Pons (tissue), 1 donor: ENCODE measurements around the gene TWIST2.

Experiments used
- DNase-seq: peaks from one replicate; pipeline ENCODE4 v3.0.0-alpha.2; 2016; ENCODE audit warnings: low spot score

TWIST2 gene

DNA sequence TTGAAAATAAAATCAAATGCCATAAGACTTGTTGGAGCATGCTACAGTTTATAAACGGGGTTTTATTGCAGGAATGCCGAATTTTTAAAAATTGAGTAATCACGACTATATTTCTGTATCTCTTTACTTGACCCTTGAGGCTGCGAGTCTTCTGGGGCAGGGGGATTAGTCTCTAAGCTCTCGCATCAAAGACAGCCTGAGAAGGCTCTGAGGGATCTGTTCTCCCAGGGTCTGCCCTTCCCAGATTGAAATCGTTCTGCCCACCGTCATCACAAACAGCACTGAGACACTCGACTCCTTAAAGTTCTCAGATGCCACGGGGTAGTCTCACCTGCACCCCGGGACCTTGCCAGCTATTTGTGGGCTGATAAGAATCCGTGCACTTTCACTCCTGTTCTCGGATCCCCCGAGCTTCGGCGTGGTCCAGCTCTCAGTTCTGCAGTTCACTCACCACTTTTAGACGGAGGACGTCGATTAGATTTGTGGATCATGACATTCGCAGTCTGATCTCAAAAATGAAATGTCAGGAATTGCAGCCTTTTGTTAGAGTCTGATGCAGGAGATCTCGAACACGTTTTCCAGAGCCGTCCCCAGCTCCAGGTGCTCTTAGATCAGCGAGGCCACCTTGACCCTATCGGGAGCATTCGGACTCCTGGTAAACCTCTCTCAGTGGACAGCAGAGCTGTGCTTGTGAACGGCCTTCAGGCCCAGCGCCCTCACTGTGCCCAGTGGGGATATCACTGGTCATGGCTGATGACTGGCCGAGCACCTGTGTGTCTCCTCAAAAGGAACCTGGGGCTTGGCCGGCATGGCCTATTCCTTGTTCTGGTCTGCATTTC lies 43.0 kb downstream of the TWIST2 start:
- DNase-seq, result no peak

DNA sequence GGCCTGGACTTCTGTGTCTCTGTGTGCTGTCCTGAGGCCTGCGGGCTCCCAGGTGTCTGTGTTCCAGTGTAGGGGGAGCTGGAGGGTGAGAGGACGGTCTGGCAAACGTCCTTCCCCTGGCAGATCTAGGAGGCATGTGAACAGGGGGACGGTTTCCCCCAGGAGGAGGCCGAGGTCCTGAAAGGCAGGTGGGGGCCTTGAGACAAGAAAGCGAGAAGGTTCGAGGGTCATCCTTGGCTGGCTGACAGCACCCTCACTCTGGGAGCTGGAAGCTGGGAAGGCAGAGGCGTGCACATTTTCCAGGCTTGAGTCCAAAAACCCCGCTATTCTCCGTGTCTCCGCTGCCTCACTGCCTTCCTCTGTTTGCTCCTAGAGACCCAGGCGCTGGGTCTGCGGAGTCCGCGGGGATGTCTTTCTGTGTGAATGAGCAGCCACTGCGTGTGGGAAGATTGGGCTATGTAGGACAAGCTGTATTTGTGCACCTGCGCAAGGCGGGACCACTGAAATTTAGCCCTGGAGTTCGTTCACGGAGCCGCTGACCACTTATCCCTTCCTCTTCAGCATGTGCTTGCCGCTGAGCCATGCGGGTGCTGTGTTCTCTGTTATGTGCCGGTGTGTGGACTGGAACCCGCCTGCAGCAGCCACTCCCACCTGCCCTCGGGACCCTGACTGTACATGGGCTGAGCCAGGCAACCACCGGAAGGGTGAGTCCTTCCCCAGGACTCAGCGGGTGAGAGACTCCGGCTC lies 43.7 kb downstream of the TWIST2 start:
- no peak for DNase-seq

DNA sequence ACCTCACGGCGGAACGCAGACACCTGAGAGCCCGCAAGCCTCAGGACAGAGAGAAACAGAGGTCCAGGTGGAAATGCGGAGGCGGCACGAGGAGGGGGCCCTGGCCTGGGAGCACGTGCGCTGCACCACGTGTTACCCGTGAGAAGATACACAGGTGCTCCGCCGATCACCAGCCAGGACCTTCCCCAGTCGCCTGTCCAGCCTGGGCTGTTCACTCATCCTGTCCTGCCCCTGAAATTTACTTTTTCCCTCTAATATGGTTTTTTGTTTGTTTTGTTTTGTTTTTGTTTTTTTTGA lies 44.3 kb downstream of the TWIST2 start:
- no peak for DNase-seq

DNA sequence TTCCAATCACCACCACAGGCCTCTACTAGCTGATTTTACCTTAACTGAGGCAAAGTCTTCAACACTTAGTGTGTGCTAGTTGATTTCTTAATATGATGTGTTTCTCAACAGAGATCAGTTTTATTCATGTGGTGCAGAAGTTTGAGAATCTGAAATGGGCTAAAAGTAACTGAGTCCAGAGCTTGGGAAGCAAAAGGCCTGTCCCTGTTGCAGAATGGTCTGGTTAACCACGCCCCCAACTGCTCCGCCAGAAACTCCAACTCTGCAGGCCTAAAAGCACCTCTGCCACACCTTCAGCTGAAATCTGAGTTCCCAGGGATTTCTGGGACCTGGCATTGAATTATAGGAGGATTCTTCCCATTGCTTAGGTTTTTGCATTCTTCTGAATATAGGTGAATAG lies 44.9 kb downstream of the TWIST2 start:
- no peak for DNase-seq

DNA sequence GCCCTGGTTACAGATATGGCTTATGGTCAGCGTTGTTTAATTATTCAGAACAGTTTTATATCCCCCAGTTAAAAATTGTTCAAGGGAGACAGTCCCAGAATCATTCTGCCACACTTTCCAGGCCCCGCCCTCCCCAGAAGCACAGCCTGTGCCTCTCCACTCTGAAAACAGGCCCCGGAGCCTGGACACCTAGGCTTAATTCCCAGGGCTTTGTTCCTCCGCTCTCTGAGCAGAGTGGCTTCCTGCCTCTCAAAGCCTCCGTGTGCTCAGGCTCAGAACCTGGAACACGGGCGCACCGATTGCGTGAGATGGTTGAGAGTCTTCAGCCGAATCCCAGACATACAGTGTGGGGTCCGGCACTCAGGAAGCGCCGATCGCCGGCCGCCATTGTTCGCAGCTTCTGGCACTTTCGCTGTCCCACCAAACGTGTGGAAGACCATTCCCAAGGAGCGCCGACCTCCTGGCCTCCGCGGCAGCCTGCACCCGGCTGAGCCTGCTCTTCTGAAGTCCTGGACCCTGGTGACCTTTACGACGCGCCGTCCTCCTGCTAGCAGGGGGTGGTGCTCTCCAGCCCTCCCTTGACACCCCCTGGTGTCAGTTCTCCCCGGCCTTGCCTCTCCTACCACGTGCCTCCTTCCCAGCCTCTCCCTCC lies 45.6 kb downstream of the TWIST2 start:
- no peak for DNase-seq

DNA sequence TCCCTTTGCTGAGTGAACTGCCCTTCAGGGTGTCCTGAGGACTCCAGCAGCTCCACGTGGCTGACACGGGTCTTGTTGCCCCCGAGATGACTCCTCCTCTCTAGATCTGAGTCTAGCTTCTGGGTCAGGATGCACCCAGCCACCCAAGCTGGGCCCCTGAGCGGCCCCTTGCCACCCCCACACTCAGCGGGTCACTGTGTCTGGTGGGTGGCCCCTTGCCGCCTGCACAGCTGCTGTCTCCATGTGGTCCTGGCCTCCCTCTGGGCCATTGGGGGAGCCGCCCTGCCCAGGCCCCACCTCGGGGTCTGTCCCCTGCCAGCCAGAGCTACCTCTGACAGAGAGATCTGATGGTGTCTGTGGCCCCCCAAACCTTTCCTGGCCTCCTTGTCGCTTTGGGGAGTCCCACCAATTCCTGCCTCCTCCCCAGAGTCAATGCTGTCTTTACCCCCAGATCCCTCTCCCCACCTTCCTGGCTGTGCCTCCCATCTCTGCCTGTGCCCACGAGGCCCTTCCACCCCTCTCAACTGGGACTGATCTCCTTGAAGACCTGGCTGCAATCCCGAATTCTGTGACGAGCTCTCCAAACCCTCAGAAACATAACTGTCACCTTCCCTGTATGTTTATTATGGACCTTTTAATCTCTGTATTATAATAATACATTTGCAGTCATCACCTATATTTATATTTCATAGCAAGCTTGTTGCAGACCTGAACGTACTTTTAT lies 46.5 kb downstream of the TWIST2 start:
- DNase-seq, result no peak

DNA sequence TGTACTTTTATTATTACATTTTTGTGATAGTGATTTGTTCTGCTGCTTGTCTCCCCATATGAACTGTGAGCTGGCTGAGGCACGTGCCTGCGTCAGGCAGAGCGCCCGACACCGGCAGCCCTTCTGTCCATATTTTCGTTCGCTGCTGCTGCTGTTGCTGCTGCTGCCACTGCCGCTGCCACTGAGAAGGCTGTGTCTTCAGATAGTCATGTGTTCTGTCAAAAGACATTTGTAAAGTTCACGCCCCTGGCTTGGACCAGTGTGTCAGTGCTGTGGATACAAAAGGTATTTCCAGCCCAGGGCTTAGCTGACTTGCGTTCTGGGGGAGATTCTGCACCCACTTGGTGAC lies 47.0 kb downstream of the TWIST2 start:
- no peak for DNase-seq

DNA sequence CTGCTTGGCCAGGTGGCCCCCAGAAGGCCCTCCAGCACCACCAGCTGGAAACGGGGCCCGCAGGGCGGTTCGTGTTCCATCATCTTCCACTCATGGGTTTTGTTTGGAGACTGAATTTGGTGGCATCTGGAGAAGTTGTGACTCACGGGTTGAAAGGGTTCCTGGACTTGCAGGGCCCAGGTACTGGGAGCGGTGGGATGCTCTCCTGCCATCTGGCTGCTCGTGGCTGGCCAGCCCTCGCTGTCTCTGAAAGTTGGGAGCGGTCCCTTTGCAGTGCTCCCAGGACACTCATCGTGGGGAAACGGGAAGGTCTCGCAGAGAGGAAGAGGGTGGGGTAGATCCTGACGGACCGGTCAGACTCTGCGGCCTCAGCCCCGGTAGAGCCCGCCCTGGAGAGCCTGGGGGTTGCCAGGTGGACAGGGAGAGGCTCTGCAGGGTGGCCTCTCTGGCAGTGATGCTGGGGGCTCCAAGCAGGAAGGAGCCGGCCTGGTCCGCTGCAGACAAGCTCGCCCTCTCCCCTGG lies 47.5 kb downstream of the TWIST2 start:
- no peak for DNase-seq

DNA sequence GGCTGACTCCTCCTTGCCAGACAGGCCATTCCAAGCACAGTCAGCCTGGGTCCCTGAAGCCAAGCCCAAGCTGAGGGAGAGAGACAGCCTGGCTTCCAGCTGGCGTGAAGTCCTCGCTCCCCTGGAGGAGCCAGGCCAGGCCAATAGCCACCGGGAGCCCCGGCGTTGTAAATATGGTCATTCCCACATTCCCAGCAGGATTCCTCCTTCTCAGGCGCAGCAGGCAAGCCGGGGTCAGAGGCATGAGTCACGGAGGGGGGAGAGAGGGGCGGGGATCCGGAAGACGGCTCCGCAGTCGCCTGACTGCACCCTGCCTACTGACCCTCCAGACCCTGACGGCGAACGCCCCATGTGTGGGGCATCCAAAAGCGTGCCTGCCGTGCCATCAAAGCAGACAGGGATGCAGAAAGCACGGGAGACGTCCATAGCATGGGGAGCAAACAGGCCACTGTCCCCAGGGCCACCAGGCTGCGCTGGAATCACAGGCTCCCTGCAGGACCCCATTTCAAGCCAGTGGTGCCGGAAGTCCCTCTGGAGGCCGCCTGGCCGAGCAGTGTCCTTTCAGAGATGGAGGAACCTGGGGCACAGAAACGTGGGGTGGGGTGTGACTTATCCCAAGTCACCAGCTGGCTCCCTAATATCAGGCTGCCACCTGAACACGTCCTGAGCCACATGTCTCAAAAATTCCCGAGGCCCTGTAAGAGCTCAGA lies 48.2 kb downstream of the TWIST2 start:
- DNase-seq, result no peak

DNA sequence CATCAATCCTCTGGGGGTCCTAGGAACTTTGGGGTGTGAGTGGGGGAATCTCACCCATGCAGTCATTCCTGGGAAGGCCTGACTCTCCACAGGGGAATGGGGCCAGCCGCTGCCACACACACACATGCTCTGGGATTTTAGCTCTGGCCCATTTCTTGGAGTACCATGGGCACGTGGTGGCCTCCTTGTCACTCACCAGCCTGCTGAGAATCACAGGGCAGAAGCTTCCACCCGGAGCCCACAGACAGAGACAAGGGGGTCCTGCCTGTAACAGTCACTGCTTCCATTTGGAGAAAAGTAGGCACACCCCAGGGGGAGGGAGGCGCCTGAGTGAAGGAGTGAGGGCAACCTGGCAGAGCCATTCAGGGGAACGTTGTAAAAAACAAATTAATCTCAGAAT lies 48.8 kb downstream of the TWIST2 start:
- no peak for DNase-seq

DNA sequence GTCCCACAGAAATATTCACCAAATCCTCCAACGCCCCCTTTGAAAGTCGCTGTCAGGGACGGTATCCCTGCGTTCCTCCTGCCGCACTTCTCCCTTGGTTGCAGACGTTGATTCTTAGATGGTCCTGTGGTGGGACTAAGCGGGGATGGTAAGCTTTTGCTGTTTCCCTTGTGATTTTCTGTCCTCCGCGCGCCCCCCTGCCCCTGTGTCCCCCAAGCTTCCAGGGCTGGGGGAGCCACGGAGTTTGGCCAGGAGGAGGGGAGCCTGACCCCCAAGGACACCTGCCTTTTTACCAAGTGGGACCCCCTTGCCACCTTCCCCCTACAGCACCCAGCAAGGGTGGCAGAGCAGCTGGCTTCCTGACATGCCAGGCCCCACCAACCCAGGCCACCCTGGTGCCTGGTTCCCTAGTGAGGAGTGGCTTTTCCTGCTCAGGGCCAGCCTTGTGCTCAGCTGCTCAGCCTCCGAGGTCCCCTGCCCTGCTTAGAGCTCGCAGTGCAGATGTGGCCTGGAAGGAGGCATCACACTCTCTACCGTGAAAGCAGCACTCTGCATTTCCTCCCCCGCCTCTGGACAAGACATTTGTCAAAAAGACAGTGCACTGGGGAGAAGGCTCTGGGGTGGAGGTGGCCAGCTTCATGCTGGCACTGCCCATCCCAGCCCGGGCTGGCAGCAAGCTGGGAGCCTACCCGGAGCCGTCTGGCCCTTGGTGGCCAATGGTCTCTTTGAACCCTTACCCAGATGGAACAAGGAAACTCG lies 49.4 kb downstream of the TWIST2 start:
- no peak for DNase-seq

DNA sequence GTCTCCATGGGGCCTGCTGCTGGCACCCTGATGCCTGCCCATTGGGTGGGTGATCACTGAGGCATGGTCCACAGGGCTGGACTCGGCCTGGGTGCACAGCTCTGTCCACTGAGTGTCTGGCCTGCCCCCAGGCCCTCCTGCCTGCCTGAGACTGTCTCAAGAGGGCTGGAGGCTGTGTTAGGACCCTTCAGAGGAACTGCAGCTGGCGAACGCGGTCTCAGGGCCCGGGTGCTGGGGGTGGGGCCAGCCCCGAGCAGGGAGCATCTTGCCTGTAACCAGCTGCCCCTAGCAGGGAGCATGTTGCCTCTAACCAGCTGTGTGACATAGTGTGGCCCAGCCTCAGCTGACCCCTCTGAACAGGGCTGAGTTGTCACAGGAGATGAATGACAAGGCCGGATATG lies 50.0 kb downstream of the TWIST2 start:
- no peak for DNase-seq

DNA sequence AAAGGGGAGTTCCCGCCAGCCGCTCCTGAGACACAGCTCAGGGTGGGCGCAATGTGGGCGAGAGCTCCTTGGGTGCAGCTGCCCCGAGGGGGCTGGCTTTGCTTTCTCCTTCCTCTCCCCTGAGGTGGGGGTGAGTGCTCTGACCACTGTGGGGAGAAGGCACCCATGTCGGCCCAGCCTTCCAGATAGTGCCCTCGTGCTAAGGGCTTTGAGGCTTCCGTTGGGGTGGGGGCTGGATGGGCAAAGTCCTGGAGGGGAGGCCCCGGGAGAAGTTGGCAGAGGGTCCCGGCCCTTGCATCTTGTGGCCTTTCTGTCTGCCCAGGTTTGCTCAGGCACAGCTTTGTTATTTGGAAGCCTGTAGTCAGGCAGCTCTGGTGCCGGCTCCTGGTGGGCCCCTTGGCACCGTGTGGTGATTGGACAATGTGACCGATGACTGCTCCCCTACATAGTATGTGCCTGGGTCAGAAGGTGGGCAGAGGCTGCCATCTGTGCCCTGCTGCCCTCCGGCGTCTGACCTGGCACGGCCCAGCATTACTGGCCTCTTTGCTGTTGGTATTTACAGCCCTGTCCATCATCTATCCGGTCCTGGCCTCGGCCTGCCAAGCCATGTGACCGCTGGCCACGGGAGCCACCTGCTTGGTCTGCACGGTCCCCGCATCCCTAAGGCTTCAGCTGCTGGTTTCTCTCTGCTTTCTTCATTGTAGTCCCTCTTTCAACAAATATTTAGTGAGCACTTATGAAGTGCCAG lies 50.8 kb downstream of the TWIST2 start:
- DNase-seq, result no peak

DNA sequence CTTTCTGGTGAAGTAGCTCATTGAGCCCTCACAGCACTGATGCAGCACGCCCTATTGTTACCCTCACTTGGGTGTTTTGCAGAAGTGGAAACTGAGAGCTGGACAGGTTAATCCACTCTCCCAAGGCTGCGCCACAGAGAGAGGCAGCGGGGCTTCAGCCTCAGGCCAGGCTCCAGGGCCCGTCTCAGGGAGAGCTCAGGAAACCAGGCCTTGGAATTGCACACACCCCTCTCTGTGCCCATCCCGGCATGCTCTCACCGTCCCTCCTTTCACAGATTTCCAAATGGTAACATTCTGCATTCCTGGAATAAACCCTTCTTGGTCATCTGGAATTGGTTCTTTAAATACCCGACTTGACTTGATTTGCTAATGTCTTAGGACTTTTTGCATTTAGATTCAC lies 51.5 kb downstream of the TWIST2 start:
- no peak for DNase-seq

DNA sequence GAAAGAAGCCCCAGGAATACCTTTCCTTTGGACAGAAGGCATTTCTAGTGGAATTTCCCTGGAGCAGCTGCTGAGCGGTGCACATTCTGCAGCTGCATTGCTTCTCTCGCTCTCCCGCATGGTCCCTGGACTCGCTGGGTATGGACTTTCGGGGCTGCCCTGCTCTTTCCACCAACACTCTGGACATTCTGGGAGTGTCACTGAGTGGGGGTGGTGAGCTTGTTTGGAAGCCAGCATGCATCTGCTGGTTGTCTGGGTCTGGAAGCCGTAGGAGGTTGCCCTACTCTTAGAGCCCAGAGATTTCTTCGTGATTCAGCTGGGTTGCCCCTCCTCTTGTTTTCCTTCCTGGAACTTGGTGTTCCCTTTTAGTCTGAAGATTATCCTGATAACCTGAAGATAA lies 52.6 kb downstream of the TWIST2 start:
- DNase-seq, result no peak

DNA sequence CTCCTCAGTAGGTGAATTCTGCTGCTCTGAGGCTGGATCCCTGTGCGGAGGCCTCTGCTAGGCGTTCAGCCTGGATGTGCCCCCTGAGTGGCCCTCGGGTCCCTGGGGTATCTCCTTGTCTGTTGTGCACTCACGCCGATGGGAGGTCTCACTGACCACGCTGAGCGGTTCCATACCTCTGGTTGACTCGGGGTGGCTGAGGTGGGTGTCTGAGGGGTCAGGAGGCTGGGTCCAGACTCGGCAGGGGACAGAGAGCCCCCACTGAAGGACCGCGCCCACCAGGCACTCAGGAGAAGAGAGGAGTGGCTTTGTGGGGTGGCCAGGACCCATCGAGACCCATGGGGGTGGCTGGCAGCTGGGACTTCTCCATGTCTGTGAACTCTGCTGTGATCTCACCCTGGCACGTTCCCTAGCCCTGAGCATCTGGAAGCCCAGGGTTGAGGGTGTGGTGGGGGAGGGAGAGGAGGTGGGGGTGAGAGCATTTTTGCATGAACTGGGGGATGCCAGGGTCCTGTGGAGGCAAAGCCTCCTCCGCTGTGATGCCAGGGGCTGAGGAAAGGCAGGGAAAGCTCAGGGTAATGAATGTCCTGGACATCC lies 53.7 kb downstream of the TWIST2 start:
- no peak for DNase-seq

DNA sequence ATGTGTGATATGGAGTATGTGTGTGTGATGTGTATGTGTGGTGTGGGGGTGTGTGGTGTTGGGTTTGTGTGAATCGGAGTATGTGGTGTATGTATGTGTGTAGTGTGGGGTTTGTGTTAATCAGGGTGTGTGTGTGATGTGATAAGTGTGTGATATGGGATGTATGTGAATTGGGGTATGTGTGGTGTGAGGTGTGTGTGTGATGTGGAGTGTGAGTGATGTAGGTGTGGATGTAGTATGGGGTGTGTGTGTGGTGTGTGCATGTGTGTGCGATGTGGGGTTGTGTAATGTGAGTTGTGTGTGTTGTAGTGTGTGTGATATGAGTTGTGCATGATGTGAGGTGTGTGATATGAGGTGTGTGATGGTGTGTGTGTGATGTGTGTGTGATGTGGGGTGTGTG lies 54.4 kb downstream of the TWIST2 start:
- no peak for DNase-seq

DNA sequence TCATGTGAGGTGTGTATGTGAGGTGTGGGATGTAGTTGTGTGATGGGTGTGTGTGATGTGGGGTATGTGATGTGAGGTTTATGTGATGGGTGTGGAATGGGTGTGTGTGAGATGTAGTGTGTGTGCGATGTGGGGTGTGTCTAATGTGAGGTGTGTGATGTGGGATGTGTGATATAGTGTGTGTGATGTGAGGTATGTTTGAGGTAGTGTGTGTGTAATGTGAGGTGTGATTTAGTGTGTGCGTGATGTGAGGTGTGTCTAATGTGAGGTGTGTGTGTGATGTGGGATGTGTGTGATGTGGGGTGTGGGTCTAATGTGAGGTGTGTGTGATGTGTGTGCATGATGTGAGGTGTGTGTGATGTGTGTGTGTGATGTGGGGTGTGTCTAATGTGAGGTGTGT lies 55.3 kb downstream of the TWIST2 start:
- DNase-seq, result no peak

DNA sequence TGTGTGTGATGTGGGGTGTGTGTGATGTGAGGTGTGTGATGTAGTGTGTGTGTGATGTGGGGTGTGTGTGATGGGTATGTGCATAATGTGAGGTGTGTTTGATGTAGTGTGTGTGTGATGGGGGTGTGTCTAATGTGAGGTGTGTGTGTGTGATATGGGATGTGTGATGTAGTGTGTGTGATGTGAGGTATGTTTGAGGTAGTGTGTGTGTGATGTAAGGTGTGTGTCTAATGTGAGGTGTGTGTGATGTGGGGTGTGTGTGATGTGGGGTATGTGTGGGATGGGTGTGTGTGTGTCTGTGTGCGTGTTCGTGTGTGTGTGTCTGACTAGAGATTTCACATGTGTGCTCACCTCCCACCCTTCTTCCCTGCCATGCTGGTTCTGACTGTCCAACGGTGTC lies 56.3 kb downstream of the TWIST2 start:
- DNase-seq, result no peak

DNA sequence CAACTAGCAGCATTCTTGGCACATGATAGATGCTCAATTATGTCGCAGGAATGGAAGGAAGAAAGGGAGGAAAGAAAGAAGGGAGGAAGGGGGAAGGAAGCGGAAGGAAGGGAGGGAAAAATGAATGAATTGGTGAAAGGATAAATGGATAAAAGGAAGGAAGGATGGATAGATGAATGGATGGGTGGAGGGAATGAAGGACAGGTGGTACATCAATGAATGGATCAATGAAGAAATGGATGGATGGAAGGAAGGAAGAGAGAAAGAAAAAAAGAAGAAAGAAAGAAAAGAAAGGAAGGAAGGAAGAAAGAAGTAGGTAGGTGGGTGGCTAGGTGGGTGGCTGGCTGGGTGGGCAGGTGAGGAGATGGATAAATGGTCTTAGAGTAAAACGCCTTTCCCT lies 56.8 kb downstream of the TWIST2 start:
- DNase-seq, result no peak
